ENCODE measurements around the gene TENT4A. TPM values are rescaled to one million over a fixed set of nuclear protein-coding genes. Genes with fewer than 3 reads are reported as not detected.

TENT4A gene
- total RNA-seq, 1 experiment from 2014 or later = 3.3 TPM

DNA sequence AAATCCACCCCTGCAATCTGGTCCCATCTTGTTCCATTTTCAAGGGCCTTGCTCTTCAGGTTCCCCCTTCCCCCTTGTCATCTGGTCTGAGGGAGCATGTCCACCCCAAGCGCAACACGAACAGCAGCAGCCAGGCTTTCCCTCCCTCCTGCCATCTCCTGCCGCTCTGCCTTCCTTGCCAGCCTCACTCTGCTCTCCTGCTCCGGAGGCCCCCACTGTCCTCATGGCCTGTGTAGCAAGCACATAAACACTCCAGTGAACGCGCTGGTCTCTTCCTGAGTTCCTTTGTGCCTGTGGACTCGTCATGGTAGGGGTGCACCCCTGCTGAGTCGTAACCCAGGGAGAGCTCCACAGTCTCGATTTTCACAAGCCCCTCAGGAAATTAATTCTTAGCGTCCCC, 29.9 kb downstream of the TENT4A start:
- DNase-seq (ENCODE audit: low spot score) = peak; percentile 67
- in situ Hi-C loops (cut with HindIII; ENCODE audit: low sequenced_read_pairs) = no loop called here

DNA sequence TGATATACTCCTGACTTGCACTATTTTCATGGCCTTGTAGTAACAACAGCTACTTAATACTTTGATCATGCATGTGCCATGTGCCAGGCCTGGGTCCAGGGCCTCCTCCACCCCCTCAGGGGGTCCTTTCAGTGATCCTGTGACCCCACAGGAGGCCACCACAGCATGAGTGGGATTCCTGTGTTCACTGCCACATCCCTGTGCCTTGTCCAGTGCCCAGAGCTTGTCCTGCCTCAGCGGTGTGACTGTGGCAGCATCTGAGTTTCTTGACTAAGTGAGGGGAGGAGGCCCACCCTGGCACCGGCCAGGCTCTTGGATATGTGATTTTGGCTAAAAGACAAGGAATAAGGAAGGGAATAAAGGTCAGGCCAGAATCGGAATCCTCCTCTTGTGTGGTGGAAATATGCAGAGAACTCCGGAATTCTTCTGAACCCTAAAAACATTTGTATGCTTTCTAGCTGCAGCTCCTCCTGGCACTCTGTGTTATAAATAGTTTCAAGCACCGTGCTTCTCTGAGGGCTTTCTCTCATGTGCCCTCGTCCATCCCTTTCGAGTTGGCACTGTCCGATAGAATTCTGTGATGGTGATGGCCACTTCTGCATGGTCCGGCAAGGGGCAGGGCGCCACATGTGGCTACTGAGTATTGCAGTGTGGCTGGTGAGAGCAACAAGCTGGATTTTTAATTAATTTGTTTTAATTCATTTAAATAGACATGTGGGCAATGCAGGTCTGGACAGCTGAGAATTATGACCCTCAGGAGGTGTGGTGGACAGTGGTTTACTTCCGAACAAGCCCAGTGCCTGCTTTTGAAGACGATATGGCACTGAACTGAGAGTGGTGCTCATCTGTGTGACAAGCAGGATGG, 31.8 kb downstream of the TENT4A start:
- DNase-seq (ENCODE audit: low spot score) = no peak

DNA sequence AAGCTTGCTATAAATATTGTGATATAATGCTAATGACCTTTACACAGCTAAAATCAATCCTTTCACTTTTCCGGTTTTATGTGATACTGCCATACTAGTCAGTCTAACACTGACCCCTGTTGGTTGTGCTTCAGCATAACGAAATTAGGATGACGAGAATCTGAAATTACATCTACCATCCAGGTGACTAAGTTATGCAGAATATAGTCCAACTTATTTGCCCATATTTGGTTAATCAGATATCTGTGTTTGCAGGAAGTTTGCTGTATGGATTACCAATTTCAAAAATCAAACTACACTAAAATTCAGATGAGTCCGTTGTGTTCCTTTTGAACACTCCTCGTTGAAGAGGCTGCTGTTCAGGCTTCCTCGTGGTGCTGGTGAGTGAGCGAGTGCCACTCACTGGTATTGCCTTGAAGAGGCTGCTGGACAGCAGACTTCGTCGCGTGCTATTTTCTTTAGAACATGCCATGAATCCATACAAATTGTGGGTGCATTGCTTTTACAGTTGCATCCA, 32.5 kb downstream of the TENT4A start:
- in situ Hi-C loops (cut with HindIII; ENCODE audit: low sequenced_read_pairs) = no loop called here
- DNase-seq (ENCODE audit: low spot score) = peak; percentile 77

More for the DNA sequence above, 31.8 kb downstream of the TENT4A start:
- in situ Hi-C loops (cut with HindIII; ENCODE audit: low sequenced_read_pairs) = no loop called here

DNA sequence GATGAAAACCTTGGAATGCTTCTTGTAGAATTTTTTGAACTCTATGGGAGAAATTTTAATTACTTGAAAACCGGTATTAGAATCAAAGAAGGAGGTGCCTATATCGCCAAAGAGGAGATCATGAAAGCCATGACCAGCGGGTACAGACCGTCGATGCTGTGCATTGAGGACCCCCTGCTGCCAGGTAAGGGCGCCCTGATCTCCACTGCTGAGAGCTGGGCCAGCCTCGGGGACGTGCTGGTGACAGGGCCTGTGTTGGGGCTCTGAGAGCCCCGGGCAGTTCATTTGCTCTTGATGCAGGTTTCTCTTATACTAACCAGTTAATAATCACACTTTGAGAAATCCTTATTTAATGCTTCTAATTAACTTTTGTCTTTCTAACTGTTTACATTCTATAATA, 33.0 kb downstream of the TENT4A start:
- in situ Hi-C loops (cut with HindIII; ENCODE audit: low sequenced_read_pairs) = no loop called here
- DNase-seq (ENCODE audit: low spot score) = no peak

DNA sequence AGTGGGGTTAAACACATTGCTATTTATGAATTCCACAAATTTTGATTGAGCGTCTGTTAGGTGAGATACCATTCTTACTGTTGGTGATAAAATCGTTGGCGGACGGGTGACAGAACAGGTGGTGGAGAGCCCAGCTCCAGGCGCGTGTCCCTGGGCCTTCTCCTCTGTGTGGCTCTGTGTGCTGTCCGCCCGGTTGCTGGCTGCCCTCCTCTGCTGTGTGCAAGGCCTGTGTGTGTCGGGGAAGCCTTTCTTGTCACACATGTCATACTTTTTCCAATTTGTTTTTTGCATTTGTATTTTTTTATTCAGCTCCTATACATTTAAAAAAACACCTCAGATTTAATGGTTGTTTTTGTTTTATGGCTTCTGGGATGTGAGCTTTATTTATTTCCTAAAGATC, 33.9 kb downstream of the TENT4A start:
- in situ Hi-C loops (cut with HindIII; ENCODE audit: low sequenced_read_pairs) = no loop called here
- no peak for DNase-seq (ENCODE audit: low spot score)

DNA sequence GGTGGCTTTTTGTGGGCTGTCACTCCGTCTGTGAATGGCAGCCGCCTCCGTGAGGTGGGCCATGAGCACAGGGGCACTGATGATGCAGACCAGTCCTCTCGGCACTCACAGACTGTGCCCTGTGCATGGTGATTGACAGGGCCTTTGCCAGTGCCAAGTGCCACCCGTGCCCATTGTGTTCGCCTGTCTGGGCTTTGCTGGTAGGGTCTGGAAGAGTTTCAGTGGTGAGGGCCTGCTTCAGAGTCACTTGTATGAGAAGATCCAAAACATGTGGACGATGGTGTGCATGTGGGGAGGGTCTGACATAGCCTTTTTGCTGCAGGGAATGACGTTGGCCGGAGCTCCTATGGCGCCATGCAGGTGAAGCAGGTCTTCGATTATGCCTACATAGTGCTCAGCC, 34.9 kb downstream of the TENT4A start:
- in situ Hi-C loops (cut with HindIII; ENCODE audit: low sequenced_read_pairs) = no loop called here
- no peak for DNase-seq (ENCODE audit: low spot score)

DNA sequence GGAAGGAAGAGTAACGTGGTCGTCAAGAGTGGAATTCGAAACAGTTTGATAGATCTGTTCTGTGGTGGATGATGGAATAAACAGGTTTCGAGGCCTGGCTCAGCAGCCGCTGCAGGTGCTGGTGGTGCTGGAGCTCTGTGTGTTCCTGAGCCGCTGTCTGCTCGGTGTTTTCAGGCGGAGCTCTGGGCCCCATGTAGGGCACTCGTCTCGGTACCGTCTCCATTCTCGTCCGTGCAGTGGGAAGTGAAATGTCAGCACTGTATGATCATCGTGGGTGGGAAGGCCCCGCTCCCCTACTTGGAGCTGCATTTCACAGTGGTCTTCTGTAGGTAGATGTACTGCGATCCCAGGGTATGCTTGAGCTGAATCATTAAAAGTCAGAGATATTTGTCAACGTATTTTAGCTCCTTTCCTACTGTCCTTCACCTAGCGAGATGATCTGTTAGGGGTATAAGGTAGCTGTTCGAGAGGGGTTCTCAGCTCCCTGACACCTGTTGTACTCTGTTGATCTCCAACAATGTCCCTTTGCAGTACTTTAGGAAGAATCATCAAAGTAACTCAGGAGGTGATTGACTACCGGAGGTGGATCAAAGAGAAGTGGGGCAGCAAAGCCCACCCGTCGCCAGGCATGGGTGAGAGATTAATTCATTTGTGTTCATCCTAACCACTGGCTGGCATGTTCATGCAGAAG, 35.9 kb downstream of the TENT4A start:
- DNase-seq (ENCODE audit: low spot score) = no peak
- in situ Hi-C loops (cut with HindIII; ENCODE audit: low sequenced_read_pairs) = no loop called here

DNA sequence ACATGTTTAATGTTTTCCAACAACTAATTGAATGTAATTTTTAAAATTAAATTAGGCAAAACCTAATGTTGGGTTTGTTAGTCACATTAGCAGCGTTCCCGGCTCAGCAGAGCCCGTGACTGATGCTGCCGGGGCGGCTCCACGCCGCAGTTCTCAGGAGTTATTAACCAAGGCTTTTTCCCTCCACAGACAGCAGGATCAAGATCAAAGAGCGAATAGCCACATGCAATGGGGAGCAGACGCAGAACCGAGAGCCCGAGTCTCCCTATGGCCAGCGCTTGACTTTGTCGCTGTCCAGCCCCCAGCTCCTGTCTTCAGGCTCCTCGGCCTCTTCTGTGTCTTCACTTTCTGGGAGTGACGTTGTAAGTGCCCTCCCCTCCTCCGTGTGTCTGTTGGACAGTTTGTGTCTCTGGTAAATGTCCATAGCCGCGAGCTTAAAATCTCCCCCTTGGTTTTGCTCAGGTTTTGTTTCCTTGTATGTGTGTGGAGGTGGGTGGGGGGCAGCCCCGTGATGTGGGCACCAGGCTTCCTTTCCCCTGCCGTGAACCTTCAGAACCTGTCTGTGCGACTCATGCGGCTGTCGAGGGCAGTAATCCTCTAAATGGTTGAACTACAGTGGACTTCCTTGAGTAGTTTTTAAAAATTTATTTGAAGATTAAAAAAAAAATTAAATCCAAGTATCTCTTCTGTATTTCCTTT, 37.1 kb downstream of the TENT4A start:
- in situ Hi-C loops (cut with HindIII; ENCODE audit: low sequenced_read_pairs) = no loop called here
- DNase-seq (ENCODE audit: low spot score) = no peak

DNA sequence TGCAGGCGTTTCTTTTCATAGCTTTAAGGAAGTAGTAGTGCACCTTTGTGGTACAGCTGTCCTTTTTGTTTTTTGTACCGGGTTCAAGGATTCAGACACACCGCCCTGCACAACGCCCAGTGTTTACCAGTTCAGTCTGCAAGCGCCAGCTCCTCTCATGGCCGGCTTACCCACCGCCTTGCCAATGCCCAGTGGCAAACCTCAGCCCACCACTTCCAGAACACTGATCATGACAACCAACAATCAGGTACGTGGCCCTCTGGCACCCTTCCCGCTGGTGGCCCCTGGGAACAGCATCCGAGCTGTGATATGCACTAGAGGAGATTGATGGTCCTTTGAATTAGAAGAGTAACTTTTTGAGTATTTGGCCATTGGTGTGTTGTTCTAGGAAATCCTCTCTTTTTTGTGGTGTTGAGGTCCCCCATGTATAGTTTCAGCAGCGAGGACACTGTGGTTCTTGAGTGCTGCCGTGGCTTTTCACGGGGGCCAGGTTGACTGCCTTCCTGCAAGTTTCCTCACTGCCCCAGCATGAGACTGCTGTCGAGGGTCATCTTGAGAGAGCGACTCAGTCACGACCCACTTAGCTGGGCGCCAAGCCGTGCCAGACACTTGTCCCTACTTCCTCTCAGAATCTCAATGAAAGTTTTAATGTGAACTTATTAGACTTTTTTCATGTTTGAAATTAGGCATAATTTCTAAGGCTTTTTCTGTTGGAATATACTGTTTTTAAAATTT, 37.9 kb downstream of the TENT4A start:
- in situ Hi-C loops (cut with HindIII; ENCODE audit: low sequenced_read_pairs) = no loop called here
- DNase-seq (ENCODE audit: low spot score) = no peak

DNA sequence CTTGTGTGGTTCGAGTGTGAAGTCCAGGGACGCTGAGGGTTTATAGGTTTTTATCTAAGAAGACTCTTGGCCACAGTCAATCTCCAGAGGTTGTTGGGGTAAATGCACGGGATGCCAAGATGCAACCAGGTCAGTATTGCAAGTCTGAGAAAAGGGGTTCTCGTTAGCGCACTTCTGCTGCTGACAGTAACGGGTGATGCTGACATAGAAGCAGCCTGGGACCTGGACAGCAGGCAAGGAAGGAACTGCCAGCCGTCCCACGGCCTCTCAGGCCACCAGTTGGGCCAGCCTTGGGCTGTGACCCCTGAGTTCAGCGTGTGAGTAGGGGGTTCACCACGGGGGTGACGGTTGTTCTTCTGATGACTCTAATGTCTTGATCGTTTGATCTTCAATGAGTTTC, 39.0 kb downstream of the TENT4A start:
- no peak for DNase-seq (ENCODE audit: low spot score)
- in situ Hi-C loops (cut with HindIII; ENCODE audit: low sequenced_read_pairs) = no loop called here

DNA sequence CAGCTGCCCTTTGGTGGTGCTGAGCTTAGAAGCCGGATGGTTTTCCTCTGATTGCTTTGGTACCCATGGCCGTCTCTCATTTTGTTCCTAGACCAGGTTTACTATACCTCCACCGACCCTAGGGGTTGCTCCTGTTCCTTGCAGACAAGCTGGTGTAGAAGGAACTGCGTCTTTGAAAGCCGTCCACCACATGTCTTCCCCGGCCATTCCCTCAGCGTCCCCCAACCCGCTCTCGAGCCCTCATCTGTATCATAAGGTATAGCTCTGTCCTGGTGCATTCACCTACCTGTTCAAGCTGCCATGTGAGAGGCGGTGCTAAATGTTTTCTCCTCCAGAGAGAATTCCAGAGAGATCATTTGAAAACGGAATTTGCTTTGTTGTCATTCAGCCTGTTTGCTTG, 39.5 kb downstream of the TENT4A start:
- DNase-seq (ENCODE audit: low spot score) = no peak
- in situ Hi-C loops (cut with HindIII; ENCODE audit: low sequenced_read_pairs) = no loop called here

DNA sequence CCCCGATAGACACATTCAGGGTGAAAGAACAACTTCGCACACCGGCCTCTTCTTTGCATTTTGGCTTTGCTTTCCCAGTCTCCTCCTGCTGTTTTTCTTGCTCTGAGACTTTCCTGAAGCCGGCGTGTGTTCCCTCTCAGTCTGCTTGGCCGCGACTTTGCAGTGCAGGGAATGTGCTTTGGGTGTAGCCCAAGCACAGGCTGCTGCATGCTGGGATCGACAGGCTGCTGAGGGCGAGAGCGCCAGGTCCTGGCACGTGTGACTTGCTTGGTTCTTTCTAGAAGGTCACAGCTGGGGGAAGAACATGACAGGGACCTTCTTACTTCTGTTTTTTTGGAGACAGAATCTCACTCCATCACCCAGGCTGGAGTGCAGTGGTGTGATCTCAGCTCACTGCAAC, 40.6 kb downstream of the TENT4A start:
- in situ Hi-C loops (cut with HindIII; ENCODE audit: low sequenced_read_pairs) = no loop called here
- peak; percentile 72 for DNase-seq (ENCODE audit: low spot score)

DNA sequence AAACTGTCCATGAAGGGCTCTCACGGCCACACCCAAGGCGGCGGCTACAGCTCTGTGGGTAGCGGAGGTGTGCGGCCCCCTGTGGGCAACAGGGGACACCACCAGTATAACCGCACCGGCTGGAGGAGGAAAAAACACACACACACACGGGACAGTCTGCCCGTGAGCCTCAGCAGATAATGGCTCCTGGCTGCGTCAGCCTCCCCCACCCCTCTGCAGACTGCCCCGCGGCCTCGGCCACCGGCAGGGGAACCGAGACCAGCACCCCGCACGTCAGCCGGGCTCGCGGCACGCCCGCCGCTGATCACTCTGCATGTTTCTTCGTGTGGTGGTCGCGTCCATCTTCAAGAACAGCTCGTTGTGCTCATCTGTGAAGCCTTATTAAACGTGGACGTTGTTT, 41.5 kb downstream of the TENT4A start:
- in situ Hi-C loops (cut with HindIII; ENCODE audit: low sequenced_read_pairs) = no loop called here
- DNase-seq (ENCODE audit: low spot score) = no peak

DNA sequence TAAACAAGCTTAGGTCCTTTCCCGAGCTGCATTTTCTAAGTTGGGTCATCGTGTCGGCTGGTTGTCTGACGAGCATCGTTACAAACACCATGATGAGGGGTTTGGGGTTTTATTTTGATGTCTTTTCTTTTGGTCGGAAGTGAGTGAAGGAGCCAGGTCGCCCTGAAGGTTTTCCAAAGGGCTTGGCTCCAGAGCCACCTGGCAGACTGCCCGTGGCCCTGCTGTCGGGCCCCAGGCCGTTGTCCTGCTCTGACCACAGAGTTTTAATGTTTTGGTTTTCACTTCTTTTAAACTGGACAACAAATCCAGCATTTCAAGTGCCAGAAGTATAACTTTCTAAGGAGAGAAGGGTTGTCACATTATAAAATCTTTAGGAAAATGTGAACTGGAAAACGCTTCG, 42.3 kb downstream of the TENT4A start:
- DNase-seq (ENCODE audit: low spot score) = no peak
- in situ Hi-C loops (cut with HindIII; ENCODE audit: low sequenced_read_pairs) = no loop called here

DNA sequence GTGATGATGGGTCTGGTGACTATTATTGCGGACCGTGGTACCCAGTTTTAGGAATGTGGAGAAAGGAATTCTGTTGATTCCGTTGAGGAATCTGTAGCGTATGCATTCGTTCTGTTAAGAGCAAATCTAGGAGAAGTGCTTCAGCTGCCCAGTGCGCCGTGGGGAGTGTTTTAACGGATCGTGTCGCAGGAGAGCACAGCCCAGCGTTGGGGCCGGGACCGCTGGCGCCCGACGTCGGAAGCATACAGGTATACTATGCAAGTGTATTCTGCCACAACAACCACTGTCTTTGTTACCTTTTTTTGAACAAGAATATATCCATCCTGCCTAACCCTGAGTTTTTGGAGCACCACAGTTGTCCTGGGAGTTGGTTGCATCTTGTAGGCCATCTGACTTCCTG, 42.7 kb downstream of the TENT4A start:
- DNase-seq (ENCODE audit: low spot score) = no peak
- in situ Hi-C loops (cut with HindIII; ENCODE audit: low sequenced_read_pairs) = no loop called here

DNA sequence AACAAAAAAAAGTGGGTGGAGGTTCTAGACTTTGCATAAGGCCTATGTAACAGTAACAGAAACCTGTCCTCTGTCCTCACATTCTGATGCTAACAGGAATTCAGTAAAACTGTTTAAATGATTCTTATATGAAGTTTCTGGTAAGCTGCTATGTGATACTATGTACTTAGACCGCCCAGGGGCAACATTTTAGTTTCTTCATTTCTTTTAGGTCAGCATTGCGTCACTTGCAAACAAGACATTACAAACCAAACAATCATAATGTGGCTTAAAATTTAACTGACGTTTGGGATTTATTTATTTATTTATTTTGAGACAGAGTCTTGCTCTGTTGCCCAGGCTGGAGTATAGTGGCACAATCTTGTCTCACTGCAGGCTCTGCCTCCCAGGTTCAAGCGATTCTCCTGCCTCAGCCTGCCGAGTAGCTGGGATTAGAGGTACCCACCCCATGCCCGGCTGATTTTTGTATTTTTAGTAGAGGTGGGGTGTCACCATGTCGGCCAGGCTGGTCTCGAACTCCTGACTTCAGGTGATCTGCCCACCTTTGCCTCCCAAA, 44.3 kb downstream of the TENT4A start:
- in situ Hi-C loops (cut with HindIII; ENCODE audit: low sequenced_read_pairs) = no loop called here

DNA sequence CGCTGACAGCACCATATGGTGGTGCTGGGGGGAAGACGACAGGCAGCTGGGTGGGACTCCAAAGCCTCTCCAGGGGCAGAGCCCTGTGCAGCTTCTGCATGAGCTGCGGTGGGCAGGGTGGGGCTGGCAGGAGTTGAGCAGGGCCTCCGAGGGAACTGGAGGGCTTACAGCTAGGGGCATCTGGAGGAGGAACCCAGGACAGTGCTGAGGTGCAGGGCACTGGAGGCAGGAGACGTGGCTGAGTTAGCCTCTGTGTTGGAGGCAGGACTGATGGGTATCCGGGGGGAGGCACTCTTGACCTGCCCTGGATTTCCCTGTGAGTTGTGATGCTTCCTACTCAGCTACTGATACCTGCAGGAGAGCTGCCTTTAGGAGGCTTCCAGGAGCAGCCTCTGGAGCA, 45.0 kb downstream of the TENT4A start:
- in situ Hi-C loops (cut with HindIII; ENCODE audit: low sequenced_read_pairs) = no loop called here
- no peak for DNase-seq (ENCODE audit: low spot score)

More for the DNA sequence above, 44.3 kb downstream of the TENT4A start:
- no peak for DNase-seq (ENCODE audit: low spot score)

DNA sequence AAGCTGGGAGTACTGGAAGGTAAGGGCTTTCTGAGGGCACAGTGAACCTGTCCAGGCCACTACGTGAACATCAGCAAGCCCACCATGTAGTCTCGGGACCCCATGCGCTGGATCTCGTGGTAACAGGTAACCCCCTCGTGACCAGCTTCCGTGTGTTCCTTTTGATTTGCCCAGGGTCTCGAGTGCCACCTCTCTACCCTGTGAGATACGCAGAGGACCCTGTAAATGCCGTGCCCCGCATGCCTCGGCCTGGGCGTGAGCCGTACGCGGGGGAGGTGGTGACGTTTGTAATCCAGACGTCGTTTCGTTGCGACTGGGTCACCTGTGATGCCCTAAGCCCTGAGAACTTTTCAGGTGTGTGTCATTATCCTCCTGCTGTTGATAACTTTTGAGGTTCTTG, 45.5 kb downstream of the TENT4A start:
- in situ Hi-C loops (cut with HindIII; ENCODE audit: low sequenced_read_pairs) = no loop called here
- DNase-seq (ENCODE audit: low spot score) = no peak

DNA sequence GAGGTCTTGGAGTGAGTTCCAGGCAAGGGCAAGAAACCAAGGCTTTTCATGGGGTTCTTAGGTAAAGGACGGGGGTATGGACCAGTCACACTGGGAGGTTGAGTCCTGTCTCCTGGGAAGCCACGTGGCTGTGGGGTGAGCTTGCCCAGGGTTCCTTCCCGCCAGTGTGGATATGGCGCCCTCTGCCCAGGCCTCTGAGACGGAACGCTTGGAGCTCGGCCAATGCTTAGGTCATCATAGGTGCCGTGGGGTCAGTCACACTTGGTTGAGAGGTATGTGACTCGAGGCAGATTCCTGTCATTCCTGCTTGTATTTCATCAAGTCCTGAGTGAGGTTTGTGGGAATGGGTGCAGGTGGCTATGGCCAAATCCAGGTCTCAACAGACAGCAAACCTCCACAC, 46.2 kb downstream of the TENT4A start:
- in situ Hi-C loops (cut with HindIII; ENCODE audit: low sequenced_read_pairs) = no loop called here
- DNase-seq (ENCODE audit: low spot score) = no peak
